Measurements from ENCODE around the gene SPAG8.

DNA sequence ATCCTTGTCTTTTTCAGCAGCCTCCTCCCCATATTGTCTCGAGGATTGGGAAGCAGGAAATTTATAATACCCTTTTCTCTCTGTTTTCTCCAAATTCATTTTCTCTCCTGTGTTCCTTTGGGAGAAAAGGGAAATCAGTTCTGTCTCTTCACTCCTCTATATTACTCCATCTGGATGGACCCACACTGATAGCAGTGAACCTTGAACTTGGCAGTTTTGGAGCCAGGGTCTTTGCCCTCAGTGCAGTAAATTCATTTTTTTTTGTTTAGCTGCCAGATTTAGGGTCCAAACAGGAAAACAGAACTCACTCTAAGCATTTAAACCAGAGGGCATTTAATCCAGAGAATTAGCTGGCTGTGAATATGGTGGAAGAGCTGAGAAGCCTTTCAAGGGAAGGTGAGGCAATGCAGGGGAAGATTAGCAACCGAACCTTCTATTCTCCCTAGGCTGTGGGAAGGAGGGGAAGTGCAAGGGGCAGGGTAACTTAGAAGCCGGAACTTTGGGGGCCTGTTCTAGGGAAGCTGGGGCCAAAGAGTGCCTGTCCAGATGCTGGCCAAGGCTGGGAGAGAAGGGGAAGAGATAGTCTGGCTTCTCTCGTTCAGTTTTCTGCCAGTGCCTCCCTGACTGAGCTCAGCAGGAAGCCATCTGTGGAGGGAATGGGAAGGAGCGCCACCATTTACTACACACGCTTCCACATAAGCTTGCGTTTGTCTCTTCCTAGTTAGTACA lies 37.0 kb downstream of the SPAG8 start:
- TF ChIP-seq, protein P1, sequence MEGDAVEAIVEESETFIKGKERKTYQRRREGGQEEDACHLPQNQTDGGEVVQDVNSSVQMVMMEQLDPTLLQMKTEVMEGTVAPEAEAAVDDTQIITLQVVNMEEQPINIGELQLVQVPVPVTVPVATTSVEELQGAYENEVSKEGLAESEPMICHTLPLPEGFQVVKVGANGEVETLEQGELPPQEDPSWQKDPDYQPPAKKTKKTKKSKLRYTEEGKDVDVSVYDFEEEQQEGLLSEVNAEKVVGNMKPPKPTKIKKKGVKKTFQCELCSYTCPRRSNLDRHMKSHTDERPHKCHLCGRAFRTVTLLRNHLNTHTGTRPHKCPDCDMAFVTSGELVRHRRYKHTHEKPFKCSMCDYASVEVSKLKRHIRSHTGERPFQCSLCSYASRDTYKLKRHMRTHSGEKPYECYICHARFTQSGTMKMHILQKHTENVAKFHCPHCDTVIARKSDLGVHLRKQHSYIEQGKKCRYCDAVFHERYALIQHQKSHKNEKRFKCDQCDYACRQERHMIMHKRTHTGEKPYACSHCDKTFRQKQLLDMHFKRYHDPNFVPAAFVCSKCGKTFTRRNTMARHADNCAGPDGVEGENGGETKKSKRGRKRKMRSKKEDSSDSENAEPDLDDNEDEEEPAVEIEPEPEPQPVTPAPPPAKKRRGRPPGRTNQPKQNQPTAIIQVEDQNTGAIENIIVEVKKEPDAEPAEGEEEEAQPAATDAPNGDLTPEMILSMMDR (IDR thresholded peaks at IDR 0.05), result no peak
- no peak for TF ChIP-seq POLR2A (IDR thresholded peaks at IDR 0.05)

Measured in Peyer's patch (tissue), 4 donors.